Osteoblast (primary cell): ENCODE measurements around the gene KCNMB1. TPM values are rescaled to one million over a fixed set of nuclear protein-coding genes. Genes with fewer than 3 reads are reported as not detected.

Experiments used
- DNase-seq: peaks from one replicate; pipeline ENCODE4 v3.0.0; 2011; ENCODE audit warnings: low spot score, mixed read lengths; ENCODE audit not compliant: insufficient read length; ENCODE audit errors: missing footprints
- H2AFZ ChIP-seq: 2 replicates; pipeline ENCODE4 v1.6.0; 2011; ENCODE audit warnings: mild to moderate bottlenecking, low read length
- H3K27ac ChIP-seq: 2 replicates; pipeline ENCODE4 v1.5.1; 2011; ENCODE audit warnings: mild to moderate bottlenecking, low read depth, low read length, moderate library complexity
- H3K27me3 ChIP-seq: 2 replicates; pipeline ENCODE4 v1.6.0; 2012; ENCODE audit warnings: mild to moderate bottlenecking, control low read depth, inconsistent platforms, low read length, moderate library complexity; ENCODE audit not compliant: insufficient read depth
- H3K36me3 ChIP-seq: 2 replicates; pipeline ENCODE4 v1.5.1; 2011; ENCODE audit warnings: mild to moderate bottlenecking, low read length, control low read depth, moderate library complexity; ENCODE audit not compliant: insufficient read depth
- H3K4me1 ChIP-seq: 2 replicates; pipeline ENCODE4 v1.5.1; 2011; ENCODE audit warnings: mild to moderate bottlenecking, low read length, control low read depth, moderate library complexity; ENCODE audit not compliant: insufficient read depth
- H3K4me2 ChIP-seq: 2 replicates; pipeline ENCODE4 v1.6.0; 2011; ENCODE audit warnings: mild to moderate bottlenecking, low read length; ENCODE audit not compliant: insufficient read depth
- H3K4me3 ChIP-seq: fragments of 200-600 bp; sonication (generic); 3 replicates; pipeline ENCODE4 v1.5.1; 2012; ENCODE audit warnings: mild to moderate bottlenecking, low read length, inconsistent platforms; ENCODE audit not compliant: insufficient read depth
- H3K79me2 ChIP-seq: 2 replicates; pipeline ENCODE4 v1.6.0; 2012; ENCODE audit warnings: mild to moderate bottlenecking, low read length, control low read depth, inconsistent platforms; ENCODE audit not compliant: insufficient read depth
- H3K9me3 ChIP-seq: 2 replicates; pipeline ENCODE4 v1.5.1; 2011; ENCODE audit warnings: low read depth, low read length, control low read depth
- H4K20me1 ChIP-seq: 2 replicates; pipeline ENCODE4 v1.6.0; 2012; ENCODE audit warnings: mild to moderate bottlenecking, low read length, control low read depth; ENCODE audit not compliant: insufficient read depth
- total RNA-seq: library from RNA; depleted of rRNA; stranded (reverse); fragments of >200 nt; gene quantifications from 2 replicates; pipeline ENCODE4 v1.2.3, GENCODE V29; 2012
- TF ChIP-seq, protein P1 (sequence below): IDR thresholded peaks from 2 replicates; pipeline ENCODE4 v1.5.1; 2011; ENCODE audit warnings: mild to moderate bottlenecking, low read depth, low read length, moderate library complexity; ENCODE audit errors: extremely low read depth

Gene KCNMB1
- total RNA-seq, 1 donor = under 0.01 TPM

DNA sequence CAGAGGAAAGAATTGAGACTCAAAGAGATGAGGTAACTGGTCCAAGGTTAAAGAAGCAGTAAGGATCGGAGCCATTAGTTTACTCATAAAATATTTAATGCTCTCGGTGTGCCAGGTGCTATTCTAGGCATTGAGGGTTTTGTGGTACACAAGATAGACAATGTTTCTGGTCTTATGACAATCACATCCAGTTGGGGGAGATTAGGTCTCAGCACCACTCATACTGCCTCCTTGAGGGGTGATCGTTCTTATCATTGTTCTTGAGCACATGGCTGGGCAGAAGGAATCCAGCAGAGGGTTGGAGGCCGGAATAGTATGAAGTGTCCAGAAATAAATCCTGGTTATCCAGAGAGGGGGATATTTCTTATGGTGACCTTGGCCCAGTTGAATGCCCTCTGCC is 50.9 kb downstream of the KCNMB1 start:
- H3K27me3 ChIP-seq = no peaks in the 10 kb centered on the region
- H2AFZ ChIP-seq = no peak overlapping the region
- no peaks in the 10 kb centered on the region for H3K4me1 ChIP-seq
- TF ChIP-seq, protein P1, sequence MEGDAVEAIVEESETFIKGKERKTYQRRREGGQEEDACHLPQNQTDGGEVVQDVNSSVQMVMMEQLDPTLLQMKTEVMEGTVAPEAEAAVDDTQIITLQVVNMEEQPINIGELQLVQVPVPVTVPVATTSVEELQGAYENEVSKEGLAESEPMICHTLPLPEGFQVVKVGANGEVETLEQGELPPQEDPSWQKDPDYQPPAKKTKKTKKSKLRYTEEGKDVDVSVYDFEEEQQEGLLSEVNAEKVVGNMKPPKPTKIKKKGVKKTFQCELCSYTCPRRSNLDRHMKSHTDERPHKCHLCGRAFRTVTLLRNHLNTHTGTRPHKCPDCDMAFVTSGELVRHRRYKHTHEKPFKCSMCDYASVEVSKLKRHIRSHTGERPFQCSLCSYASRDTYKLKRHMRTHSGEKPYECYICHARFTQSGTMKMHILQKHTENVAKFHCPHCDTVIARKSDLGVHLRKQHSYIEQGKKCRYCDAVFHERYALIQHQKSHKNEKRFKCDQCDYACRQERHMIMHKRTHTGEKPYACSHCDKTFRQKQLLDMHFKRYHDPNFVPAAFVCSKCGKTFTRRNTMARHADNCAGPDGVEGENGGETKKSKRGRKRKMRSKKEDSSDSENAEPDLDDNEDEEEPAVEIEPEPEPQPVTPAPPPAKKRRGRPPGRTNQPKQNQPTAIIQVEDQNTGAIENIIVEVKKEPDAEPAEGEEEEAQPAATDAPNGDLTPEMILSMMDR = no peak
- no peak overlapping the region for H3K4me3 ChIP-seq
- H3K27ac ChIP-seq = no peak overlapping the region
- no peak overlapping the region for H3K4me2 ChIP-seq
- no peak for DNase-seq
- no peaks in the 10 kb centered on the region for H3K79me2 ChIP-seq
- H3K36me3 ChIP-seq = no peaks in the 10 kb centered on the region
- no peaks in the 10 kb centered on the region for H3K9me3 ChIP-seq
- no peaks in the 10 kb centered on the region for H4K20me1 ChIP-seq

DNA sequence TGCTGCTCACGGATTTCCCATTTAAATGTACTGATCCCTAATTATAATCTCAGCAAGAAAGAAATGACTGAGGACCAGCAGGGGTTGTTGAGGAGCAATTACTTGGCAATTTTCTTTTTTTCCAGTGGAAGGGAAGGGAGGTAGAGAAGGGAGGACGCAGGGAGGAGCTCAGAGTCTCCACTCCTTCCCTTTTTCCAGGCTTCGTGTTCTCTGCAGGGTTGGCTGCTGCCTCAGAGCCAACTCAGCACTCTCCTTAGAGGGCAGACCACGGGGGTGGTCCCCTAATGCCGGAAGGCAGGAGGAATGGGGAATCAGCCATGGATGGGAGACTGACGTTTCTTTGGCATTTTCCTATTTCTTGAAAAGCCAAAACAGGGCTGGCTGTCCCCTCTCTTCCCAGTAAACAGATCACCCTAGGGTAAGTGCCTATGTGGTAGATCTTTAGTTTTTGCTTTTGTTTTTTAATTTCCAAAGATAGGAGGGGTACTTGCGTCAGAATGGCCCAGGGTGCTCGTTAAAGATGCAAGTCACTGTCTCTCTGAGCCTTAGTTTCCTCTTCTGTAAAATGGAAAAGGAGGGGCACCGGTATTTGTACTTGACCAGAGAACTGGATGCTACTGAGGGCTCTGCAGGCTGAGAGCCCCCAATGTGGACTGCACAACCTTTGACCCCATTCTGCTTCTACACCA is 52.0 kb downstream of the KCNMB1 start:
- H3K27ac ChIP-seq = no peak overlapping the region
- no peaks in the 10 kb centered on the region for H3K4me1 ChIP-seq
- H3K79me2 ChIP-seq = no peaks in the 10 kb centered on the region
- no peak overlapping the region for H2AFZ ChIP-seq
- DNase-seq = no peak
- H3K36me3 ChIP-seq = no peaks in the 10 kb centered on the region
- H3K27me3 ChIP-seq = no peaks in the 10 kb centered on the region
- H3K9me3 ChIP-seq = no peaks in the 10 kb centered on the region
- H4K20me1 ChIP-seq = no peaks in the 10 kb centered on the region
- H3K4me2 ChIP-seq = no peak overlapping the region
- TF ChIP-seq, protein P1 = no peak
- H3K4me3 ChIP-seq = no peak overlapping the region

DNA sequence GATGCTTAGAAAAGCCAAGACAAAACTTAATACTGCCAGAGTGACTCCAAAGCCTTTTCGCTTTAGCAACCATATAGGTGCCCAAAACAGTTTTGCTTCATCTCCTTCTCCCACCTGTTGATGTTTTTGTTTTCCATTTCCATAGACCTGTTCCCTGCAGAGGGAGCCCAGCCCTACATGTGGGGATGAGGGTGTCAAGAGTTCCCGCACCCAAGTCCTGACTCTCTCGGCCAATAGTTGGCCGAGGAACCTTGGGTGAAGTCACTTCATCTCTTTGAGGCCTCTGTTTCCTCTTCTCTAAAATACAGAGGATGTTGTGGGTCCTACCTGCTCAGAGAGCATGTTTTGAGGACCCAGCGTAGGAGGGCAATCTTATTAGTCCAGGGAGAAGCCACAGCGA is 53.1 kb downstream of the KCNMB1 start:
- Histone ChIP-seq H3K36me3 (no peaks in the 10 kb centered on the region), H3K9me3 (no peaks in the 10 kb centered on the region), H2AFZ (no peak overlapping the region), H3K4me3 (no peak overlapping the region), H3K4me1 (peaks cover 5% of the 10 kb centered on the region), H3K27ac (no peak overlapping the region), H3K79me2 (no peaks in the 10 kb centered on the region), H3K4me2 (no peak overlapping the region), H3K27me3 (no peaks in the 10 kb centered on the region), H4K20me1 (no peaks in the 10 kb centered on the region)
- DNase-seq = no peak
- TF ChIP-seq, protein P1 = no peak

DNA sequence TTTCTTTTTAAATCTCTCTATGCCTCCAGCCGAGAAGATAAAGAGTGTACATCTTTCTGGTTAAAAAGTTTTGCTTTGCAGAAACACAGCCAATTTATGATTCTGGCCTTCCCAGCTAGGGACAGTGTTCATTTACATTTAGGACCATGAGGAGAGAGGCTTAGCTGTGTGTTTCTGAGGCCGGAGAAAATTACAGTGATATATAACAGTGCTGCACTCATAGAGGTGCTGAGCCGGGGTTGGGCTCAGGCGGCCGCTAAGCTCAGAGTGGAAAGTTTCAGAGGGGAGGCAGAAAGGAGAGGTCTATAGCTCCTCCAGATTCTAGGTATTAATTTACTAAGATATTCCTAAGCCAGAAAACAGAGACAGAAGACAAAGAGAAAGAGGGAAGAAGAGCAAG is 54.5 kb downstream of the KCNMB1 start:
- no peaks in the 10 kb centered on the region for H3K79me2 ChIP-seq
- H3K36me3 ChIP-seq = no peaks in the 10 kb centered on the region
- no peak overlapping the region for H3K27ac ChIP-seq
- H4K20me1 ChIP-seq = no peaks in the 10 kb centered on the region
- H3K4me3 ChIP-seq = no peak overlapping the region
- no peak overlapping the region for H3K4me2 ChIP-seq
- no peak overlapping the region for H2AFZ ChIP-seq
- TF ChIP-seq, protein P1 = no peak
- H3K4me1 ChIP-seq = peaks cover 5% of the 10 kb centered on the region
- no peak for DNase-seq
- H3K27me3 ChIP-seq = no peaks in the 10 kb centered on the region
- no peaks in the 10 kb centered on the region for H3K9me3 ChIP-seq
